ENCODE results near the gene LRP1B. TPM values are rescaled to one million over a fixed set of nuclear protein-coding genes. Genes with fewer than 3 reads are reported as not detected.

LRP1B gene
- total RNA-seq, 1 donor from 2014 or later = not detected

DNA sequence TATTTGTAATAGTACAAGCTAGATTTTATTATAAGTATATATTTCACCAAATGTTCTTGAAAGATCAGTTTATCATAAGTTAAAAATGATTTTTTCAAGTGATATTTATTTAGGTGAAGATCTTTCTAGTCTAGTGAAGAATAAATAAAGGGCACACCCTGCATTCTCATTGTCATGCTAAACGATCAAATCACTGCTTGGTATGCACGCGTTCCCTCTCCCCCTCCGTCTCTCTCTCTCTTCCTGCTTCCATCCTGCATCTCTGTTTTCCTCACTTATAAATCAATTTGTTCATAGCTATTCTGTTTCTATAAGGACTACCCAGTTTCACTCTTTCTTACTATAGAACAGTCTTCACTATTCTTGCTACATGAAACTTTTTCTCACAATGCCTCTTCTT, 1067.4 kb downstream of the LRP1B start:
- POLR2A ChIA-PET = no interaction called here
- no peaks in the 10 kb centered on the region for H3K27me3 Mint-ChIP-seq
- H3K27ac Mint-ChIP-seq = no peak overlapping the region
- H3K4me3 Mint-ChIP-seq = no peak overlapping the region
- H3K4me1 Mint-ChIP-seq = no peaks in the 10 kb centered on the region
- intact Hi-C loops (cut with micrococcal nuclease) = no loop called here
- TF ChIP-seq, protein P1, sequence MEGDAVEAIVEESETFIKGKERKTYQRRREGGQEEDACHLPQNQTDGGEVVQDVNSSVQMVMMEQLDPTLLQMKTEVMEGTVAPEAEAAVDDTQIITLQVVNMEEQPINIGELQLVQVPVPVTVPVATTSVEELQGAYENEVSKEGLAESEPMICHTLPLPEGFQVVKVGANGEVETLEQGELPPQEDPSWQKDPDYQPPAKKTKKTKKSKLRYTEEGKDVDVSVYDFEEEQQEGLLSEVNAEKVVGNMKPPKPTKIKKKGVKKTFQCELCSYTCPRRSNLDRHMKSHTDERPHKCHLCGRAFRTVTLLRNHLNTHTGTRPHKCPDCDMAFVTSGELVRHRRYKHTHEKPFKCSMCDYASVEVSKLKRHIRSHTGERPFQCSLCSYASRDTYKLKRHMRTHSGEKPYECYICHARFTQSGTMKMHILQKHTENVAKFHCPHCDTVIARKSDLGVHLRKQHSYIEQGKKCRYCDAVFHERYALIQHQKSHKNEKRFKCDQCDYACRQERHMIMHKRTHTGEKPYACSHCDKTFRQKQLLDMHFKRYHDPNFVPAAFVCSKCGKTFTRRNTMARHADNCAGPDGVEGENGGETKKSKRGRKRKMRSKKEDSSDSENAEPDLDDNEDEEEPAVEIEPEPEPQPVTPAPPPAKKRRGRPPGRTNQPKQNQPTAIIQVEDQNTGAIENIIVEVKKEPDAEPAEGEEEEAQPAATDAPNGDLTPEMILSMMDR (IDR thresholded peaks at IDR 0.05) = no peak
- no peak for ATAC-seq (ENCODE audit: low read depth)
- no peaks in the 10 kb centered on the region for H3K36me3 Mint-ChIP-seq (ENCODE audit: low read depth)
- CTCF ChIA-PET = no interaction called here
- DNase-seq = no peak
- peaks cover 3% of the 10 kb centered on the region for H3K9me3 Mint-ChIP-seq

DNA sequence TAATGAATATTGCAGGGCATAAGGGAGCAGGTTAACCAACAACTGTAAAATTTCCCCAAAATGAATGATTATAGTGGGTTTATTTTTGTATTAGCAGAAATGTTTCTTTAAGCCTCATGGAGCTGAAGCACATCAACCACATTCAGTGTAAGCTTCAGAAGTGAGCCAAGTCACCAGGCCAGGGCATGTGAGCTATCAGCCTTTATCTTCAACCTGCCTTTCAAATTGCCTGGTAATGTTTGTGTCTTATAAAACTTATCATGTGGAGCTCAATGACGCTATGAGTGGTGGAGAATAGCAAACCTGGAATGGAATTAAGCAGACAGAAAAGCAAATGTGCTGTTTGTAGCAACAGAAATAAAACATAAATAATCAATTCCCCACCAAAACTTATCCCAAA, 1068.4 kb downstream of the LRP1B start:
- no peak overlapping the region for H3K4me3 Mint-ChIP-seq
- no peak for ATAC-seq (ENCODE audit: low read depth)
- H3K36me3 Mint-ChIP-seq (ENCODE audit: low read depth) = no peaks in the 10 kb centered on the region
- TF ChIP-seq, protein P1 (IDR thresholded peaks at IDR 0.05) = no peak
- CTCF ChIA-PET = no interaction called here
- no peaks in the 10 kb centered on the region for H3K4me1 Mint-ChIP-seq
- H3K27ac Mint-ChIP-seq = no peak overlapping the region
- peaks cover 3% of the 10 kb centered on the region for H3K9me3 Mint-ChIP-seq
- no peaks in the 10 kb centered on the region for H3K27me3 Mint-ChIP-seq
- intact Hi-C loops (cut with micrococcal nuclease) = no loop called here
- POLR2A ChIA-PET = no interaction called here
- DNase-seq = no peak

DNA sequence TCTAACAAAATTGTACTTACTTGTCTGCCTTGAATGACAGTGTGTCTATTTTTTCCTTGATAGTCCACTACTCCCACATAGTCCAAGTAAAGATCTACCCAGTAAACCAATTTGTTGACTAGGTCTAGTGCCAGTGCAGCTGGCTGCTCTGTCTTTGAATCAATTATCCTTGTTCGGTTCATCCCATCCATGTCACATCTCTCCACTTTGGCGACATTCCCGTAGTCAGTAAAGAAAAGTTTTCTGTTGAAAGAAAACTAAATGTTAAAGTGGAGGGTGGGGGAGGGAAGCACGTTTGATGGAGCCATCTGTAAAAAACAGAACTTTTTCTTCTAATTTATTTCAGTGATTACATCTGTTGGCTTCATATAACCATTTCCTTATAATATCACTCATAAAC, 1068.8 kb downstream of the LRP1B start:
- no peak for DNase-seq
- H3K27me3 Mint-ChIP-seq = no peaks in the 10 kb centered on the region
- H3K4me1 Mint-ChIP-seq = no peaks in the 10 kb centered on the region
- H3K4me3 Mint-ChIP-seq = no peak overlapping the region
- peaks cover 3% of the 10 kb centered on the region for H3K9me3 Mint-ChIP-seq
- POLR2A ChIA-PET = no interaction called here
- no peak for ATAC-seq (ENCODE audit: low read depth)
- TF ChIP-seq, protein P1 (IDR thresholded peaks at IDR 0.05) = no peak
- intact Hi-C loops (cut with micrococcal nuclease) = no loop called here
- CTCF ChIA-PET = no interaction called here
- no peaks in the 10 kb centered on the region for H3K36me3 Mint-ChIP-seq (ENCODE audit: low read depth)
- H3K27ac Mint-ChIP-seq = no peak overlapping the region

DNA sequence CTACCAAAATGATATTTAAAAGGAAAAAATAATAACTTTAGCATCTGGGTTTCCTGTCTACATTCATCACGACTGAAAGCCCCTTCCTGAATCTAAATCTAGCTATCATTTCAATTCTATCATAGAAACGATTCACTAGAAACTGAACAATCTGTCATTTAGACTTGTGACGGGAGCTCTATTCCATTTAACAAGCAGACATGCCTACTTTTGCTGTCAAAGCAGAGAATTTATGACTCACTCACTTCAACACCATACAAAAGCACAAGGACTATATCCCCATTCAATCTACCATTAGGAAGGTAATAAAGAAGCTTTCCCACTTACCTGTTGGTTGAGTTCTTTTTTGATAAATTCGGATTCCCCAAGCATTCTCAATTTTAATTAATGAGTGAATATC, 1072.3 kb downstream of the LRP1B start:
- DNase-seq = no peak
- Mint-ChIP-seq H3K4me3 (no peak overlapping the region), H3K27me3 (no peaks in the 10 kb centered on the region), H3K27ac (no peak overlapping the region), H3K4me1 (no peaks in the 10 kb centered on the region), H3K9me3 (peaks cover 3% of the 10 kb centered on the region), H3K36me3 (ENCODE audit: low read depth) (no peaks in the 10 kb centered on the region)
- intact Hi-C loops (cut with micrococcal nuclease) = no loop called here
- TF ChIP-seq, protein P1 (IDR thresholded peaks at IDR 0.05) = no peak
- POLR2A ChIA-PET = no interaction called here
- CTCF ChIA-PET = no interaction called here
- no peak for ATAC-seq (ENCODE audit: low read depth)

DNA sequence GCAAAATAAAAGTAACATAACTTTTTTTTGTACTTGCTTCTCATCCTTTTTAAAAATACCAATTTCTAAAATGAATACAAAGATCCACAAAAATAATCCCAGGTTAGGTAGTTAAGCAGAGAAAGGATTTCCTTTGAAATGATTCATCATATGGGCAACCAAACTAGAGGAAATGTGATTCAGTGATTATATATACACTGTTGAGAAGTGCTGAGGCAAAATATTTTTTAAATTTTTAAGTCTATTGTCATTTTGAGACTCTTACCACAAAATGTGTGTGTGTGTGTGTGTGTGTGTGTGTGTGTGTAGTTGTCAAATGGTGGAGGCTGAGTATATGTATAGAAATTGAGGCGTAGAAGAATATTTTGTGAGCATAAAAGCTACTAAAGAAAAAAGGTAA, 1075.3 kb downstream of the LRP1B start:
- no peak overlapping the region for H3K27ac Mint-ChIP-seq
- no peaks in the 10 kb centered on the region for H3K36me3 Mint-ChIP-seq (ENCODE audit: low read depth)
- CTCF ChIA-PET = no interaction called here
- H3K4me1 Mint-ChIP-seq = no peaks in the 10 kb centered on the region
- H3K9me3 Mint-ChIP-seq = peaks cover 6% of the 10 kb centered on the region
- ATAC-seq (ENCODE audit: low read depth) (no peak), DNase-seq (no peak)
- TF ChIP-seq, protein P1 (IDR thresholded peaks at IDR 0.05) = no peak
- H3K27me3 Mint-ChIP-seq = no peaks in the 10 kb centered on the region
- POLR2A ChIA-PET = no interaction called here
- intact Hi-C loops (cut with micrococcal nuclease) = no loop called here
- no peak overlapping the region for H3K4me3 Mint-ChIP-seq

All from activated B cell treated with CpG ODN at 0.5 μM for 24 hours (primary cell).